HepG2 (cell line): Measurements from ENCODE around the gene PGAP3. TPM values are rescaled to one million over a fixed set of nuclear protein-coding genes. Genes with fewer than 3 reads are reported as not detected.
A peak's percentile ranks its signal among the peaks of the same experiment; 100 is the strongest.

ENCODE experiments used
- ARHGAP35 ChIP-seq: sonication (generic); formaldehyde crosslinking; IDR thresholded peaks from 2 replicates; pipeline ENCODE4 v1.9.0; 2022; ENCODE audit warnings: mild to moderate bottlenecking, inconsistent platforms, moderate library complexity, missing genetic modification reagents, borderline replicate concordance
- ATF7 ChIP-seq, 2 experiments: fragments of 450-650 bp in 1 of 2; sonication (generic) in 1 of 2; formaldehyde crosslinking in 1 of 2; IDR thresholded peaks; 2 replicates each; pipeline versions ENCODE4 v1.4.0 to v1.6.1; 2016 to 2020; ENCODE audit warnings: antibody characterized with exemption in 1 of 2, mild to moderate bottlenecking in 1 of 2, missing genetic modification reagents in 1 of 2
- CCDC6 ChIP-seq: sonication (generic); formaldehyde crosslinking; IDR thresholded peaks from 2 replicates; pipeline ENCODE4 v1.8.1; 2022; ENCODE audit warnings: mild to moderate bottlenecking, missing genetic modification reagents, moderate library complexity
- ERF ChIP-seq: IDR thresholded peaks from 2 replicates; pipeline ENCODE4 v1.6.1; 2018; ENCODE audit warnings: missing biosample characterization, missing genetic modification reagents
- ESRRA ChIP-seq: sonication (generic); formaldehyde crosslinking; IDR thresholded peaks from 2 replicates; pipeline ENCODE4 v1.5.1; 2020; ENCODE audit warnings: mild to moderate bottlenecking, low read depth, missing genetic modification reagents
- ETS1 ChIP-seq: sonication (generic); formaldehyde crosslinking; IDR thresholded peaks from 2 replicates; pipeline ENCODE4 v1.4.0; 2020; ENCODE audit warnings: missing genetic modification reagents
- HMG20A ChIP-seq: IDR thresholded peaks from 2 replicates; pipeline ENCODE4 v1.6.1; 2016; ENCODE audit warnings: borderline replicate concordance
- KLF6 ChIP-seq: IDR thresholded peaks from 2 replicates; pipeline ENCODE4 v1.8.0; 2016; ENCODE audit warnings: missing biosample characterization, missing genetic modification reagents
- MYNN ChIP-seq: sonication (generic); formaldehyde crosslinking; IDR thresholded peaks from 2 replicates; pipeline ENCODE4 v1.4.0; 2020; ENCODE audit warnings: mild to moderate bottlenecking, low read depth, missing genetic modification reagents
- NR2F1 ChIP-seq, 2 experiments: fragments of 450-650 bp in 1 of 2; formaldehyde crosslinking in 1 of 2; IDR thresholded peaks; 2 replicates each; pipeline versions ENCODE4 v1.5.0 to v1.6.1; 2016 to 2020; ENCODE audit warnings: mild to moderate bottlenecking in 1 of 2, missing compliant biosample characterization in 1 of 2, missing genetic modification reagents in 1 of 2, moderate library complexity in 1 of 2
- PAX8 ChIP-seq: sonication (generic); formaldehyde crosslinking; IDR thresholded peaks from 2 replicates; pipeline ENCODE4 v1.8.0; 2022; ENCODE audit warnings: mild to moderate bottlenecking, missing genetic modification reagents, borderline replicate concordance
- SMAD1 ChIP-seq: sonication (generic); formaldehyde crosslinking; IDR thresholded peaks from 2 replicates; pipeline ENCODE4 v1.4.0; 2020; ENCODE audit warnings: missing genetic modification reagents, low read depth, mild to moderate bottlenecking, borderline replicate concordance
- SNRNP70 ChIP-seq: fragments of 200-400 bp; formaldehyde crosslinking; IDR thresholded peaks from 2 replicates; pipeline ENCODE4 v1.6.1; 2017; ENCODE audit warnings: mild to moderate bottlenecking, low read depth, low read length, moderate library complexity
- ZBTB20 ChIP-seq: sonication (generic); formaldehyde crosslinking; IDR thresholded peaks from 2 replicates; pipeline ENCODE4 v1.8.1; 2023; ENCODE audit warnings: missing genetic modification reagents, low read depth, mild to moderate bottlenecking, borderline replicate concordance
- ZFP36 ChIP-seq: fragments of 150-350 bp; IDR thresholded peaks from 2 replicates; pipeline ENCODE4 v1.6.1; 2018; ENCODE audit warnings: borderline replicate concordance, low read length, low read depth; ENCODE audit not compliant: partially characterized antibody
- ZFP36L1 ChIP-seq: sonication (generic); formaldehyde crosslinking; IDR thresholded peaks from 2 replicates; pipeline ENCODE4 v1.8.0; 2022; ENCODE audit warnings: mild to moderate bottlenecking, missing genetic modification reagents, moderate library complexity
- ZNF10 ChIP-seq: sonication (generic); formaldehyde crosslinking; IDR thresholded peaks from 2 replicates; pipeline ENCODE4 v1.4.0; 2020; ENCODE audit warnings: mild to moderate bottlenecking, low read depth, missing genetic modification reagents, borderline replicate concordance
- ZNF251 ChIP-seq: sonication (generic); formaldehyde crosslinking; IDR thresholded peaks from 2 replicates; pipeline ENCODE4 v1.9.0; 2021; ENCODE audit warnings: mild to moderate bottlenecking, missing genetic modification reagents
- ZNF678 ChIP-seq: sonication (generic); formaldehyde crosslinking; IDR thresholded peaks from 2 replicates; pipeline ENCODE4 v1.4.0; 2020; ENCODE audit warnings: mild to moderate bottlenecking, missing genetic modification reagents
- ZNF7 ChIP-seq: IDR thresholded peaks from 2 replicates; pipeline ENCODE4 v1.6.1; 2016; ENCODE audit warnings: missing biosample characterization, missing genetic modification reagents
- ZSCAN9 ChIP-seq: IDR thresholded peaks from 2 replicates; pipeline ENCODE4 v1.6.1; 2016; ENCODE audit warnings: borderline replicate concordance
- polyA plus RNA-seq, 8 experiments: library from polyadenylated mRNA; depleted of rRNA in 3 of 8; stranded (reverse) in 7 of 8; unstranded in 1 of 8; fragments of >200 nt; fragmentation: Illumina TruSeq in 4 of 8; extraction: Trizol in 4 of 8; gene quantifications; 2 replicates each; pipeline versions ENCODE4 v1.2.1 to v1.2.3, GENCODE V29; 2011 to 2016; ENCODE audit warnings: low read depth in 4 of 8, missing spikeins in 1 of 8, mixed read lengths in 1 of 8; ENCODE audit not compliant: insufficient read depth in 1 of 8
- total RNA-seq, 5 experiments: library from RNA; depleted of rRNA; stranded (reverse); fragments of >200 nt; fragmentation: Illumina TruSeq; extraction: Trizol; gene quantifications; 2 replicates each; pipeline ENCODE4 v1.2.3, GENCODE V29; 2016; ENCODE audit warnings: low read depth in 1 of 5
- TF ChIP-seq, protein P1 (sequence below): IDR thresholded peaks from 2 replicates; pipeline ENCODE4 v1.6.1; 2016; ENCODE audit warnings: missing compliant biosample characterization, missing genetic modification reagents, borderline replicate concordance
- TF ChIP-seq, protein P2 (sequence below): sonication (generic); formaldehyde crosslinking; IDR thresholded peaks from 2 replicates; pipeline ENCODE4 v1.5.0; 2020; ENCODE audit warnings: missing genetic modification reagents, mild to moderate bottlenecking, borderline replicate concordance
- TF ChIP-seq, protein P3 (sequence below): sonication (generic); formaldehyde crosslinking; IDR thresholded peaks from 2 replicates; pipeline ENCODE4 v1.4.0; 2020; ENCODE audit warnings: missing genetic modification reagents, borderline replicate concordance

The PGAP3 gene
- total and polyA plus RNA-seq, 2 of the 13 experiments (the other 11 are each of a cell fraction or from before 2014, with no cell fraction given) = 11.9 to 14.6 TPM

DNA sequence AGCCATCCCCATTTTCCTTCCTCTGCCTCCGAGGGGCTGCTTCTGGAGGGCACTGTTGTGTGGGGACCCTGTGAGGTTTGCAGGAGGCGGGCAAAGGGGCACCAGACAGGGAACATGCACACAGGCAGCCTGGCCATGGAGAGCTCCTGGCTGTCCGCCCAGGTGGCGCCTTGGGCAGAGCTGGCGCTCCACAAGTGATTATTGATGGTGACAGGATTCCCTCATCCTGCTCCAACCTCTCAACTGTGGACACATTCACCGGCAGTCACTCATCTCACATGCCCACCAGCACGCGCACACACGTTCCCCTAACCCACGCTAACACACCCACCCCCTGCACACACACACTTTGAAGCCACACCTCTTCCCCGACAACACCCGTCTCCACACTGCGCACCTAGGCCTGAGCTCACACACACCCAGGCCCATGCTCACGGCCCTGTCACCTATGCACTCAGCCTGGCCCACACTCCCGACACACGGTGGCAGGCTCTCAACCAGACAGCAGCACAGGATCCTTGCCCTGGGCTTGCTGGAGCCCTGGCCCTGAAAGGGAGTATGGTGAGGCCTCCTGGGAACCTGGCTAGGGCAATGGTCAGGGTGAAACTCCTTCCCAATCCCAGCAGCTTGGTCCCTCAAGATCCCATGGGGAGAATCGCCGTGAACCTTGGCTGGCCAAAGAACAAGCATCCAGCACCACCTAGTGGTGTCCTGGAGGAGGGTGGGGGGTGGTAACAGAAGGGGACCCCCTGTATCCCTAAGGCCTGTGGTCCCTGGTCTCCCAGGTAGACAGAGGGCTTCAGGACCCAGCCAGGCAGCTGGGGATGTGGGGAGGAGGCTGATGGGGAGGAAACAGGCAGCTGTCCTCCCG is 16.0 kb downstream of the PGAP3 start (continued):
- TF ChIP-seq, protein P1, sequence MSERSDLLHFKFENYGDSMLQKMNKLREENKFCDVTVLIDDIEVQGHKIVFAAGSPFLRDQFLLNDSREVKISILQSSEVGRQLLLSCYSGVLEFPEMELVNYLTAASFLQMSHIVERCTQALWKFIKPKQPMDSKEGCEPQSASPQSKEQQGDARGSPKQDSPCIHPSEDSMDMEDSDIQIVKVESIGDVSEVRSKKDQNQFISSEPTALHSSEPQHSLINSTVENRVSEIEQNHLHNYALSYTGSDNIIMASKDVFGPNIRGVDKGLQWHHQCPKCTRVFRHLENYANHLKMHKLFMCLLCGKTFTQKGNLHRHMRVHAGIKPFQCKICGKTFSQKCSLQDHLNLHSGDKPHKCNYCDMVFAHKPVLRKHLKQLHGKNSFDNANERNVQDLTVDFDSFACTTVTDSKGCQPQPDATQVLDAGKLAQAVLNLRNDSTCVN (CRISPR knock-in tag) = no peak
- no peak for TF ChIP-seq NR2F1 (CRISPR knock-in tag; IDR thresholded peaks at IDR 0.05)
- no peak for TF ChIP-seq ZNF251 (CRISPR knock-in tag)
- TF ChIP-seq ZFP36 = no peak
- TF ChIP-seq, protein P2, sequence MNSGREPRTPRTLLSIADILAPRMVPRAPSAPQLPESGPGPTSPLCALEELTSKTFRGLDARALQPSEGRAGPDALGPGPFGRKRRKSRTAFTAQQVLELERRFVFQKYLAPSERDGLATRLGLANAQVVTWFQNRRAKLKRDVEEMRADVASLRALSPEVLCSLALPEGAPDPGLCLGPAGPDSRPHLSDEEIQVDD (CRISPR knock-in tag) = no peak; the same call in none of the 2 replicates
- TF ChIP-seq ATF7 (IDR thresholded peaks at IDR 0.05) = no peak
- 0 out of 2 replicates have a peak, but pooled peaks have one; percentile 13 for TF ChIP-seq ATF7 (CRISPR knock-in tag; IDR thresholded peaks at IDR 0.05)
- TF ChIP-seq ZSCAN9 (CRISPR knock-in tag) = no peak
- TF ChIP-seq HMG20A (CRISPR knock-in tag) = no peak
- peak; percentile 90; the same call in 1 of the 2 replicates for TF ChIP-seq ERF (CRISPR knock-in tag)
- TF ChIP-seq KLF6 (CRISPR knock-in tag) = no peak
- TF ChIP-seq PAX8 = 0 out of 2 replicates have a peak, but pooled peaks have one; percentile 89
- no peak for TF ChIP-seq CCDC6
- TF ChIP-seq ETS1 (CRISPR knock-in tag) = no peak
- TF ChIP-seq SMAD1 (CRISPR knock-in tag) = no peak
- no peak for TF ChIP-seq SNRNP70
- TF ChIP-seq ESRRA = no peak
- no peak for TF ChIP-seq ZNF10 (CRISPR knock-in tag)
- no peak; the same call in 1 of the 2 replicates for TF ChIP-seq ARHGAP35 (CRISPR knock-in tag)
- TF ChIP-seq ZBTB20 = no peak
- TF ChIP-seq ZNF7 (CRISPR knock-in tag) = no peak
- TF ChIP-seq, protein P3, sequence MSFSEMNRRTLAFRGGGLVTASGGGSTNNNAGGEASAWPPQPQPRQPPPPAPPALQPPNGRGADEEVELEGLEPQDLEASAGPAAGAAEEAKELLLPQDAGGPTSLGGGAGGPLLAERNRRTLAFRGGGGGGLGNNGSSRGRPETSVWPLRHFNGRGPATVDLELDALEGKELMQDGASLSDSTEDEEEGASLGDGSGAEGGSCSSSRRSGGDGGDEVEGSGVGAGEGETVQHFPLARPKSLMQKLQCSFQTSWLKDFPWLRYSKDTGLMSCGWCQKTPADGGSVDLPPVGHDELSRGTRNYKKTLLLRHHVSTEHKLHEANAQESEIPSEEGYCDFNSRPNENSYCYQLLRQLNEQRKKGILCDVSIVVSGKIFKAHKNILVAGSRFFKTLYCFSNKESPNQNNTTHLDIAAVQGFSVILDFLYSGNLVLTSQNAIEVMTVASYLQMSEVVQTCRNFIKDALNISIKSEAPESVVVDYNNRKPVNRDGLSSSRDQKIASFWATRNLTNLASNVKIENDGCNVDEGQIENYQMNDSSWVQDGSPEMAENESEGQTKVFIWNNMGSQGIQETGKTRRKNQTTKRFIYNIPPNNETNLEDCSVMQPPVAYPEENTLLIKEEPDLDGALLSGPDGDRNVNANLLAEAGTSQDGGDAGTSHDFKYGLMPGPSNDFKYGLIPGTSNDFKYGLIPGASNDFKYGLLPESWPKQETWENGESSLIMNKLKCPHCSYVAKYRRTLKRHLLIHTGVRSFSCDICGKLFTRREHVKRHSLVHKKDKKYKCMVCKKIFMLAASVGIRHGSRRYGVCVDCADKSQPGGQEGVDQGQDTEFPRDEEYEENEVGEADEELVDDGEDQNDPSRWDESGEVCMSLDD (CRISPR knock-in tag) = no peak
- no peak for TF ChIP-seq ZFP36L1 (CRISPR knock-in tag)
- no peak for TF ChIP-seq MYNN
- no peak for TF ChIP-seq ZNF678 (CRISPR knock-in tag)
